ENCODE measurements around the gene MT1G. TPM values are rescaled to one million over a fixed set of nuclear protein-coding genes. Genes with fewer than 3 reads are reported as not detected.
A peak's percentile ranks its signal among the peaks of the same experiment; 100 is the strongest.

The MT1G gene
- total RNA-seq, 1 experiment from 2014 or later: not detected

- no TSS peak for BruUV-seq (replicated peaks)
- Mint-ChIP-seq H3K4me3 (ENCODE audit: low read depth, unreplicated experiment) (peak overlapping the region; percentile 68), H3K36me3 (ENCODE audit: insufficient read depth, unreplicated experiment) (peaks cover 7% of the 10 kb centered on the region), H3K4me1 (ENCODE audit: low read depth, unreplicated experiment) (peaks cover 14% of the 10 kb centered on the region), H3K27me3 (ENCODE audit: unreplicated experiment) (peaks cover 76% of the 10 kb centered on the region), H3K9me3 (ENCODE audit: low read depth, unreplicated experiment) (no peaks in the 10 kb centered on the region), H3K27ac (ENCODE audit: unreplicated experiment) (no peak overlapping the region)
- DNase-seq: no peak
- CTCF ChIA-PET: interaction anchor here (1.0 kb wide), 1 partner anchor 23 kb away, joined by 4 read pairs; the partner anchor contains the start of gene MT2A
- no peak for TF ChIP-seq CTCF (IDR thresholded peaks at IDR 0.05; ENCODE audit: unreplicated experiment)
- intact Hi-C loops (cut with micrococcal nuclease; ENCODE audit: unreplicated experiment): no loop called here
Measured at GRCh38 chr16:56631832-56632155, 36.1 kb downstream of the MT1G start.

GRCh38 chr16:56631197-56631596 lies 36.7 kb downstream of the MT1G start:
- Mint-ChIP-seq H3K27ac (ENCODE audit: unreplicated experiment) (no peak overlapping the region), H3K27me3 (ENCODE audit: unreplicated experiment) (peaks cover 76% of the 10 kb centered on the region), H3K36me3 (ENCODE audit: insufficient read depth, unreplicated experiment) (peaks cover 7% of the 10 kb centered on the region), H3K4me3 (ENCODE audit: low read depth, unreplicated experiment) (peak overlapping the region; percentile 68), H3K4me1 (ENCODE audit: low read depth, unreplicated experiment) (peaks cover 16% of the 10 kb centered on the region), H3K9me3 (ENCODE audit: low read depth, unreplicated experiment) (no peaks in the 10 kb centered on the region)
- BruUV-seq (replicated peaks): no TSS peak
- no peak for DNase-seq
- intact Hi-C loops (cut with micrococcal nuclease; ENCODE audit: unreplicated experiment): no loop called here
- TF ChIP-seq CTCF (IDR thresholded peaks at IDR 0.05; ENCODE audit: unreplicated experiment): no peak
- CTCF ChIA-PET: interaction anchor here (0.6 kb wide), 1 partner anchor 26 kb away, joined by 3 read pairs; no protein-coding TSS in a partner anchor

- no peak overlapping the region for H3K4me3 Mint-ChIP-seq (ENCODE audit: low read depth, unreplicated experiment)
- BruUV-seq (replicated peaks): no TSS peak
- peaks cover 76% of the 10 kb centered on the region for H3K27me3 Mint-ChIP-seq (ENCODE audit: unreplicated experiment)
- peaks cover 10% of the 10 kb centered on the region for H3K36me3 Mint-ChIP-seq (ENCODE audit: insufficient read depth, unreplicated experiment)
- H3K27ac Mint-ChIP-seq (ENCODE audit: unreplicated experiment): no peak overlapping the region
- no peak for DNase-seq
- H3K9me3 Mint-ChIP-seq (ENCODE audit: low read depth, unreplicated experiment): no peaks in the 10 kb centered on the region
- no peak for TF ChIP-seq CTCF (IDR thresholded peaks at IDR 0.05; ENCODE audit: unreplicated experiment)
- CTCF ChIA-PET: interaction anchor here (0.8 to 1.3 kb wide), 4 partner anchors 24 to 91 kb away, joined by 3 to 4 read pairs (median 3); no protein-coding TSS in a partner anchor
- intact Hi-C loops (cut with micrococcal nuclease; ENCODE audit: unreplicated experiment): no loop called here
- peaks cover 26% of the 10 kb centered on the region for H3K4me1 Mint-ChIP-seq (ENCODE audit: low read depth, unreplicated experiment)
Measured at GRCh38 chr16:56630134-56630533, 37.7 kb downstream of the MT1G start.

- CTCF ChIA-PET: interaction anchor here (1.2 to 1.3 kb wide), 3 partner anchors 24 to 29 kb away, joined by 3 to 4 read pairs (median 3); no protein-coding TSS in a partner anchor
- no peak for TF ChIP-seq CTCF (IDR thresholded peaks at IDR 0.05; ENCODE audit: unreplicated experiment)
- Mint-ChIP-seq H3K4me3 (ENCODE audit: low read depth, unreplicated experiment) (no peak overlapping the region), H3K4me1 (ENCODE audit: low read depth, unreplicated experiment) (peaks cover 31% of the 10 kb centered on the region), H3K36me3 (ENCODE audit: insufficient read depth, unreplicated experiment) (peaks cover 15% of the 10 kb centered on the region), H3K27ac (ENCODE audit: unreplicated experiment) (no peak overlapping the region), H3K9me3 (ENCODE audit: low read depth, unreplicated experiment) (no peaks in the 10 kb centered on the region), H3K27me3 (ENCODE audit: unreplicated experiment) (peaks cover 76% of the 10 kb centered on the region)
- no peak for DNase-seq
- no TSS peak for BruUV-seq (replicated peaks)
- intact Hi-C loops (cut with micrococcal nuclease; ENCODE audit: unreplicated experiment): no loop called here
Measured at GRCh38 chr16:56629531-56629930, 38.3 kb downstream of the MT1G start.
